H9 (cell line): Measurements from ENCODE around the gene PTEN. TPM values are rescaled to one million over a fixed set of nuclear protein-coding genes. Genes with fewer than 3 reads are reported as not detected.

Source experiments
- DNase-seq: peaks from one replicate; pipeline ENCODE4 v3.0.0-alpha.2; 2017
- H2AFZ ChIP-seq: one replicate; pipeline ENCODE4 v1.6.1; 2013; ENCODE audit warnings: mild to moderate bottlenecking, low read length, control low read depth, moderate library complexity
- H2AK5ac ChIP-seq: 2 replicates; pipeline ENCODE4 v1.6.1; 2013; ENCODE audit warnings: low read length, control low read depth, mixed read lengths; ENCODE audit not compliant: insufficient read length
- H2BK120ac ChIP-seq: one replicate; pipeline ENCODE4 v1.6.1; 2013; ENCODE audit warnings: low read depth, mild to moderate bottlenecking, low read length, control low read depth, inconsistent platforms; ENCODE audit not compliant: poor library complexity, severe bottlenecking
- H2BK12ac ChIP-seq: 2 replicates; pipeline ENCODE4 v1.6.1; 2013; ENCODE audit warnings: low read length, control low read depth, mixed read lengths, low read depth; ENCODE audit not compliant: insufficient read length
- H2BK15ac ChIP-seq: 2 replicates; pipeline ENCODE4 v1.6.1; 2013; ENCODE audit warnings: low read depth, low read length, control low read depth
- H2BK20ac ChIP-seq: one replicate; pipeline ENCODE4 v1.6.1; 2013; ENCODE audit warnings: low read depth, mild to moderate bottlenecking, low read length, control low read depth, inconsistent platforms; ENCODE audit not compliant: poor library complexity, severe bottlenecking
- H2BK5ac ChIP-seq: 2 replicates; pipeline ENCODE4 v1.6.1; 2013; ENCODE audit warnings: low read length, control low read depth, mixed read lengths; ENCODE audit not compliant: insufficient read length
- H3K14ac ChIP-seq: 2 replicates; pipeline ENCODE4 v1.6.1; 2013; ENCODE audit warnings: low read length, control low read depth; ENCODE audit not compliant: insufficient read depth
- H3K18ac ChIP-seq: 2 replicates; pipeline ENCODE4 v1.6.1; 2013; ENCODE audit warnings: low read depth, mild to moderate bottlenecking, mixed read lengths, low read length, control low read depth; ENCODE audit not compliant: insufficient read length
- H3K23ac ChIP-seq: 2 replicates; pipeline ENCODE4 v1.6.1; 2013; ENCODE audit warnings: low read length, control low read depth, mixed read lengths, low read depth; ENCODE audit not compliant: insufficient read length
- H3K23me2 ChIP-seq: 2 replicates; pipeline ENCODE4 v1.6.1; 2013; ENCODE audit warnings: low read depth, mild to moderate bottlenecking, mixed read lengths, low read length, control low read depth; ENCODE audit not compliant: insufficient read length, poor library complexity, severe bottlenecking
- H3K27ac ChIP-seq: 2 replicates; pipeline ENCODE4 v1.5.1; 2013; ENCODE audit warnings: low read length, control low read depth, mixed read lengths, low read depth; ENCODE audit not compliant: insufficient read length
- H3K27me3 ChIP-seq: 2 replicates; pipeline ENCODE4 v1.6.1; 2013; ENCODE audit warnings: low read length, control low read depth, inconsistent platforms; ENCODE audit not compliant: insufficient read depth
- H3K4ac ChIP-seq: 2 replicates; pipeline ENCODE4 v1.6.1; 2013; ENCODE audit warnings: low read depth, mild to moderate bottlenecking, control low read depth, inconsistent platforms, low read length, moderate library complexity
- H3K4me1 ChIP-seq: 2 replicates; pipeline ENCODE4 v1.6.1; 2013; ENCODE audit warnings: low read length, control low read depth, inconsistent platforms; ENCODE audit not compliant: insufficient read depth
- H3K4me2 ChIP-seq: 2 replicates; pipeline ENCODE4 v1.6.1; 2013; ENCODE audit warnings: low read length, control low read depth, mixed read lengths; ENCODE audit not compliant: insufficient read length, insufficient read depth
- H3K56ac ChIP-seq: 2 replicates; pipeline ENCODE4 v1.6.1; 2013; ENCODE audit warnings: low read depth, mild to moderate bottlenecking, mixed read lengths, low read length, control low read depth; ENCODE audit not compliant: insufficient read length
- H3K79me1 ChIP-seq: 2 replicates; pipeline ENCODE4 v1.6.1; 2013; ENCODE audit warnings: low read depth, mild to moderate bottlenecking, moderate library complexity, low read length, control low read depth, inconsistent platforms; ENCODE audit not compliant: insufficient read depth, poor library complexity, severe bottlenecking
- H3K79me2 ChIP-seq: 2 replicates; pipeline ENCODE4 v1.6.1; 2013; ENCODE audit warnings: low read length, control low read depth, inconsistent platforms; ENCODE audit not compliant: insufficient read depth
- H3K9ac ChIP-seq: 2 replicates; pipeline ENCODE4 v1.6.1; 2013; ENCODE audit warnings: low read length, control low read depth, mixed read lengths; ENCODE audit not compliant: insufficient read length; ENCODE audit errors: extremely low read depth
- H3K9me3 ChIP-seq: one replicate; pipeline ENCODE4 v1.6.1; 2013; ENCODE audit warnings: low read depth, low read length, inconsistent platforms; ENCODE audit not compliant: control insufficient read depth
- H3T11ph ChIP-seq: one replicate; pipeline ENCODE4 v1.6.1; 2013; ENCODE audit warnings: mild to moderate bottlenecking, low read length, control low read depth, inconsistent platforms
- H4K20me1 ChIP-seq: one replicate; pipeline ENCODE4 v1.6.1; 2013; ENCODE audit not compliant: control insufficient read depth, insufficient read length, insufficient read depth
- H4K5ac ChIP-seq: 2 replicates; pipeline ENCODE4 v1.6.1; 2013; ENCODE audit warnings: low read depth, mild to moderate bottlenecking, mixed read lengths, low read length, control low read depth; ENCODE audit not compliant: insufficient read length
- H4K8ac ChIP-seq: replicated peaks from 2 replicates; pipeline ENCODE4 v1.6.1; 2013; ENCODE audit warnings: low read length, control low read depth, mixed read lengths, low read depth; ENCODE audit not compliant: insufficient read length
- H4K91ac ChIP-seq: 2 replicates; pipeline ENCODE4 v1.6.1; 2013; ENCODE audit warnings: low read depth, mild to moderate bottlenecking, moderate library complexity, mixed read lengths, low read length, control low read depth; ENCODE audit not compliant: insufficient read length
- H3K27ac Mint-ChIP-seq, 3 experiments: 2 replicates in 2 of 3; 3 replicates in 1 of 3; pipeline ENCODE4 v1.8.0; 2020 to 2021; ENCODE audit warnings: mixed read lengths in 3 of 3, mild to moderate bottlenecking in 1 of 3, moderate library complexity in 1 of 3
- H3K27me3 Mint-ChIP-seq: 2 replicates; pipeline ENCODE4 v1.8.0; 2021; ENCODE audit warnings: low read depth, mild to moderate bottlenecking, moderate library complexity, mixed read lengths
- H3K36me3 Mint-ChIP-seq, 3 experiments: 2 replicates in 2 of 3; 3 replicates in 1 of 3; pipeline ENCODE4 v1.8.0; 2020 to 2021; ENCODE audit warnings: low read depth in 3 of 3, mixed read lengths in 3 of 3; ENCODE audit not compliant: insufficient read depth in 1 of 3
- H3K4me1 Mint-ChIP-seq, 2 experiments: 2 replicates each; pipeline ENCODE4 v1.8.0; 2020; ENCODE audit warnings: mixed read lengths in 2 of 2
- H3K4me3 Mint-ChIP-seq, 2 experiments: 2 replicates in 1 of 2; 3 replicates in 1 of 2; pipeline ENCODE4 v1.8.0; 2020 to 2021; ENCODE audit warnings: mild to moderate bottlenecking in 2 of 2, mixed read lengths in 2 of 2, moderate library complexity in 1 of 2
- H3K9me3 Mint-ChIP-seq, 2 experiments: 2 replicates in 1 of 2; 3 replicates in 1 of 2; pipeline ENCODE4 v1.8.0; 2020; ENCODE audit warnings: mild to moderate bottlenecking in 2 of 2, mixed read lengths in 2 of 2, moderate library complexity in 1 of 2
- CTCF ChIP-seq: fragments of 200-600 bp; sonication (generic); conservative IDR thresholded peaks from 3 replicates; pipeline ENCODE4 v1.8.0; 2021; ENCODE audit warnings: antibody characterized with exemption, mild to moderate bottlenecking
- WGBS: extraction: QIAGEN DNeasy Blood & Tissue Kit; methylation state at CpG from one replicate; pipeline ENCODE4 v1.1.7; 2013; ENCODE audit warnings: missing lambda C conversion rate, low lambda C conversion rate, mixed read lengths; ENCODE audit not compliant: insufficient read length; ENCODE audit errors: extremely low coverage; 5-methylcytosine and 5-hydroxymethylcytosine counted together
- total RNA-seq: library from RNA; stranded (reverse); gene quantifications from 2 replicates; pipeline ENCODE4 v1.2.1, GENCODE V29; 2021

The PTEN gene
- total RNA-seq, 1 experiment from 2014 or later = 52.8 TPM

- Mint-ChIP-seq H3K4me3 (no peak overlapping the region), H3K27me3 (no peaks in the 10 kb centered on the region), H3K36me3 (peaks cover 9 to 29% (median 18%) of the 10 kb centered on the region in 3 experiments), H3K4me1 (peaks cover 22 to 27% of the 10 kb centered on the region in 2 experiments), H3K27ac (no peak overlapping the region), H3K9me3 (peaks cover 0 to 2% of the 10 kb centered on the region in 2 experiments; a peak in 2 of 5 replicates)
- H4K8ac ChIP-seq = no peak overlapping the region
- H4K91ac ChIP-seq = no peak overlapping the region
- H3K23ac ChIP-seq = no peak overlapping the region
- no CpG with 5 or more reads among the region's 1 CpG for WGBS
- H3K9me3 ChIP-seq = no peaks in the 10 kb centered on the region
- H3K27me3 ChIP-seq = no peaks in the 10 kb centered on the region
- no peak overlapping the region for H4K5ac ChIP-seq
- H2AFZ ChIP-seq = no peak overlapping the region
- H2AK5ac ChIP-seq = no peak overlapping the region
- H3K9ac ChIP-seq = no peak overlapping the region
- H2BK120ac ChIP-seq = no peak overlapping the region
- H3K14ac ChIP-seq = no peak overlapping the region
- H3K23me2 ChIP-seq = no peaks in the 10 kb centered on the region
- no peak for DNase-seq
- H3K18ac ChIP-seq = no peak overlapping the region
- no peak overlapping the region for H2BK5ac ChIP-seq
- H3K79me2 ChIP-seq = peaks cover 6% of the 10 kb centered on the region; the same call in 1 of the 2 replicates
- H3K27ac ChIP-seq = no peak overlapping the region
- H4K20me1 ChIP-seq = no peaks in the 10 kb centered on the region
- no peak overlapping the region for H2BK15ac ChIP-seq
- H3K79me1 ChIP-seq = peaks cover 6% of the 10 kb centered on the region
- H3T11ph ChIP-seq = no peak overlapping the region
- H2BK12ac ChIP-seq = no peak overlapping the region
- H3K4me1 ChIP-seq = peaks cover 5% of the 10 kb centered on the region; the same call in 1 of the 2 replicates
- no peak overlapping the region for H2BK20ac ChIP-seq
- H3K4ac ChIP-seq = no peak overlapping the region
- no peak for TF ChIP-seq CTCF
- no peak overlapping the region for H3K4me2 ChIP-seq
- H3K56ac ChIP-seq = no peak overlapping the region
Observed at GRCh38 chr10:87915989-87916388, 52.6 kb downstream of the PTEN start.
